Measurements from ENCODE around the gene NDOR1.

NDOR1 gene

GRCh38 chr9:137247135-137247915 is 41.8 kb downstream of the NDOR1 start:
- H3K27ac ChIP-seq (ENCODE audit: low read depth, low read length), result no peak overlapping the region
- H3K27me3 ChIP-seq (ENCODE audit: control insufficient read depth, low read length), result no peaks in the 10 kb centered on the region
- H3K36me3 ChIP-seq (ENCODE audit: control insufficient read depth, low read length), result peaks cover 18% of the 10 kb centered on the region
- H3K4me1 ChIP-seq (ENCODE audit: control insufficient read depth, low read length), result peaks cover 37% of the 10 kb centered on the region
- peaks cover 14% of the 10 kb centered on the region for H4K20me1 ChIP-seq (ENCODE audit: control insufficient read depth, insufficient read depth, low read depth, low read length)
- no peaks in the 10 kb centered on the region for H3K9me2 ChIP-seq (replicated peaks; ENCODE audit: control insufficient read depth, low read length)
- no peak overlapping the region for H3K4me3 ChIP-seq (ENCODE audit: low read length)
- peaks cover 8% of the 10 kb centered on the region for H3K79me2 ChIP-seq (ENCODE audit: control insufficient read depth, low read length)
- H3F3A ChIP-seq (ENCODE audit: control insufficient read depth, insufficient read depth), result peaks cover 6% of the 10 kb centered on the region; the same call in 1 of the 2 replicates
- no peak overlapping the region for H3K4me2 ChIP-seq (ENCODE audit: low read length)
- no peaks in the 10 kb centered on the region for H3K9me3 ChIP-seq (ENCODE audit: control insufficient read depth, insufficient read depth, low read length)
- no peak for TF ChIP-seq CTCF (IDR thresholded peaks at IDR 0.05; ENCODE audit: low read depth, low read length, poor library complexity, severe bottlenecking)
- no peak for TF ChIP-seq EZH2phosphoT487 (IDR thresholded peaks at IDR 0.05; ENCODE audit: borderline replicate concordance, low read length)

DNA sequence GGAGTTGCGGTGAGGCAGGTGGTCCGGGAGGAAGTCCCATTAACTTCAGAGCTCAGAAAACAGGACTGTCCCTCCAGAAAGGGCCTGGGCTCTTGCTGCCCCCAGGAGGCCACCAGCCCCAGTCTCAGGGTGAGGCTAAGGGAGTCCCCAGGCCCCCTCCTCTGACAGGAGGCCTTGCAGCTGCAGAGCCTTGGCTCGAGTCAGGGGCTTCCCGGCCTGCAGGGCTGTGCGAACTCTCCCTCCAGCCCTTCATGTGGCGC is 42.3 kb downstream of the NDOR1 start:
- Histone ChIP-seq H3K79me2 (ENCODE audit: control insufficient read depth, low read length) (peaks cover 2% of the 10 kb centered on the region), H3K4me3 (ENCODE audit: low read length) (no peak overlapping the region), H3K27ac (ENCODE audit: low read depth, low read length) (no peak overlapping the region), H3K9me2 (replicated peaks; ENCODE audit: control insufficient read depth, low read length) (no peaks in the 10 kb centered on the region), H3K27me3 (ENCODE audit: control insufficient read depth, low read length) (no peaks in the 10 kb centered on the region), H3K4me2 (ENCODE audit: low read length) (no peak overlapping the region), H4K20me1 (ENCODE audit: control insufficient read depth, insufficient read depth, low read depth, low read length) (peaks cover 9% of the 10 kb centered on the region), H3F3A (ENCODE audit: control insufficient read depth, insufficient read depth) (peaks cover 5% of the 10 kb centered on the region; the same call in 1 of the 2 replicates), H3K9me3 (ENCODE audit: control insufficient read depth, insufficient read depth, low read length) (no peaks in the 10 kb centered on the region), H3K4me1 (ENCODE audit: control insufficient read depth, low read length) (peaks cover 37% of the 10 kb centered on the region), H3K36me3 (ENCODE audit: control insufficient read depth, low read length) (peaks cover 12% of the 10 kb centered on the region)
- TF ChIP-seq EZH2phosphoT487 (IDR thresholded peaks at IDR 0.05; ENCODE audit: borderline replicate concordance, low read length), result no peak
- no peak for TF ChIP-seq CTCF (IDR thresholded peaks at IDR 0.05; ENCODE audit: low read depth, low read length, poor library complexity, severe bottlenecking)

- no peaks in the 10 kb centered on the region for H3K27me3 ChIP-seq (ENCODE audit: control insufficient read depth, low read length)
- no peaks in the 10 kb centered on the region for H3K9me3 ChIP-seq (ENCODE audit: control insufficient read depth, insufficient read depth, low read length)
- peaks cover 4% of the 10 kb centered on the region for H3K79me2 ChIP-seq (ENCODE audit: control insufficient read depth, low read length)
- H4K20me1 ChIP-seq (ENCODE audit: control insufficient read depth, insufficient read depth, low read depth, low read length), result no peaks in the 10 kb centered on the region
- H3K9me2 ChIP-seq (replicated peaks; ENCODE audit: control insufficient read depth, low read length), result no peaks in the 10 kb centered on the region
- peaks cover 43% of the 10 kb centered on the region for H3K4me1 ChIP-seq (ENCODE audit: control insufficient read depth, low read length)
- no peak overlapping the region for H3K27ac ChIP-seq (ENCODE audit: low read depth, low read length)
- no peak overlapping the region for H3K4me3 ChIP-seq (ENCODE audit: low read length)
- no peak overlapping the region for H3K4me2 ChIP-seq (ENCODE audit: low read length)
- H3F3A ChIP-seq (ENCODE audit: control insufficient read depth, insufficient read depth), result 0 out of 2 replicates have a peak, but pooled peaks cover 3% of the 10 kb centered on the region
- H3K36me3 ChIP-seq (ENCODE audit: control insufficient read depth, low read length), result peaks cover 3% of the 10 kb centered on the region
- no peak for TF ChIP-seq CTCF (IDR thresholded peaks at IDR 0.05; ENCODE audit: low read depth, low read length, poor library complexity, severe bottlenecking)
- no peak for TF ChIP-seq EZH2phosphoT487 (IDR thresholded peaks at IDR 0.05; ENCODE audit: borderline replicate concordance, low read length)
Measured at GRCh38 chr9:137250329-137251193, 45.1 kb downstream of the NDOR1 start.
